Skeletal muscle satellite cell (primary cell): Measurements from ENCODE around the gene U2AF1L4.
"Not testable (repeated sequence)": the region's sequence is repeated elsewhere in the genome, so short reads cannot be mapped to it uniquely, and the experiment has no call there.

Source experiments
- H3K27me3 ChIP-seq: 2 replicates; pipeline ENCODE4 v1.7.0; 2013; ENCODE audit warnings: low read length; ENCODE audit not compliant: control insufficient read depth, insufficient read depth
- H3K36me3 ChIP-seq: 2 replicates; pipeline ENCODE4 v1.7.0; 2013; ENCODE audit warnings: mild to moderate bottlenecking, control low read depth, low read length; ENCODE audit not compliant: insufficient read depth
- H3K4me1 ChIP-seq: 2 replicates; pipeline ENCODE4 v1.7.0; 2013; ENCODE audit warnings: low read length; ENCODE audit not compliant: control insufficient read depth, insufficient read depth
- H3K4me2 ChIP-seq: 2 replicates; pipeline ENCODE4 v1.7.0; 2013; ENCODE audit warnings: mild to moderate bottlenecking, low read length
- H3K4me3 ChIP-seq: 2 replicates; pipeline ENCODE4 v1.7.0; 2013; ENCODE audit warnings: low read length
- H3K9ac ChIP-seq: 2 replicates; pipeline ENCODE4 v1.7.0; 2013; ENCODE audit warnings: mild to moderate bottlenecking, low read depth, low read length, moderate library complexity
- H3K9me3 ChIP-seq: replicated peaks from 2 replicates; pipeline ENCODE4 v1.7.0; 2013; ENCODE audit warnings: mild to moderate bottlenecking, control low read depth, low read length

The U2AF1L4 gene

GRCh38 chr19:35777086-35777841 is 32.0 kb upstream of the U2AF1L4 start:
- Histone ChIP-seq H3K36me3 (peaks cover 3% of the 10 kb centered on the region), H3K27me3 (no peaks in the 10 kb centered on the region), H3K9ac (no peak overlapping the region)

GRCh38 chr19:35776102-35776788 is 31.0 kb upstream of the U2AF1L4 start:
- H3K27me3 ChIP-seq, result no peaks in the 10 kb centered on the region
- no peaks in the 10 kb centered on the region for H3K9me3 ChIP-seq
- peaks cover 3% of the 10 kb centered on the region for H3K36me3 ChIP-seq
- peaks cover 9% of the 10 kb centered on the region for H3K4me1 ChIP-seq
- peak overlapping the region; percentile 89 for H3K4me2 ChIP-seq
- peak overlapping the region; percentile 79 for H3K9ac ChIP-seq
- peak overlapping the region; percentile 78 for H3K4me3 ChIP-seq

More at GRCh38 chr19:35777086-35777841, 32.0 kb upstream of the U2AF1L4 start:
- Histone ChIP-seq H3K4me2 (no peak overlapping the region), H3K9me3 (no peaks in the 10 kb centered on the region), H3K4me3 (no peak overlapping the region), H3K4me1 (peaks cover 9% of the 10 kb centered on the region)

GRCh38 chr19:35775298-35776101 is 30.3 kb upstream of the U2AF1L4 start, which contains the start of gene ARHGAP33:
Gene ARHGAP33, plus strand, starts transcription at chr19:35775564. Its CDS starts 95 bp downstream, at chr19:35775659.
- H3K9me3 ChIP-seq, result no peaks in the 10 kb centered on the region
- no peaks in the 10 kb centered on the region for H3K27me3 ChIP-seq
- H3K4me3 ChIP-seq, result peak within 1 kb of the TSS; percentile 78
- H3K4me1 ChIP-seq, result peaks cover 9% of the 10 kb centered on the region
- H3K36me3 ChIP-seq, result peaks cover 3% of the 10 kb centered on the region
- H3K4me2 ChIP-seq, result peak within 1 kb of the TSS; percentile 89
- H3K9ac ChIP-seq, result peak within 1 kb of the TSS; percentile 79

- peak overlapping the region; percentile 87 for H3K4me2 ChIP-seq
- H3K9me3 ChIP-seq, result no peaks in the 10 kb centered on the region
- peak overlapping the region; percentile 66 for H3K4me3 ChIP-seq
- no peak overlapping the region for H3K9ac ChIP-seq
- no peaks in the 10 kb centered on the region for H3K27me3 ChIP-seq
- peaks cover 1% of the 10 kb centered on the region for H3K36me3 ChIP-seq
- H3K4me1 ChIP-seq, result peaks cover 9% of the 10 kb centered on the region
These were observed 29.8 kb upstream of the U2AF1L4 start for GRCh38 chr19:35775046-35775297.

GRCh38 chr19:35774274-35775045 is 29.2 kb upstream of the U2AF1L4 start:
- H3K36me3 ChIP-seq, result no peaks in the 10 kb centered on the region
- H3K4me3 ChIP-seq, result peak overlapping the region; percentile 66
- H3K9me3 ChIP-seq, result no peaks in the 10 kb centered on the region
- peaks cover 9% of the 10 kb centered on the region for H3K4me1 ChIP-seq
- no peaks in the 10 kb centered on the region for H3K27me3 ChIP-seq
- H3K4me2 ChIP-seq, result peak overlapping the region; percentile 87
- no peak overlapping the region for H3K9ac ChIP-seq

- Histone ChIP-seq H3K9ac (no peak overlapping the region), H3K9me3 (no peaks in the 10 kb centered on the region), H3K36me3 (peaks cover 4% of the 10 kb centered on the region), H3K27me3 (no peaks in the 10 kb centered on the region), H3K4me1 (peaks cover 9% of the 10 kb centered on the region), H3K4me3 (no peak overlapping the region), H3K4me2 (no peak overlapping the region)
These were observed 28.0 kb upstream of the U2AF1L4 start for GRCh38 chr19:35773020-35773806.

- not testable (repeated sequence) for H3K4me3 ChIP-seq, H3K4me1 ChIP-seq, H3K27me3 ChIP-seq, H3K9me3 ChIP-seq, H3K36me3 ChIP-seq, H3K4me2 ChIP-seq, H3K9ac ChIP-seq
These were observed 27.1 kb upstream of the U2AF1L4 start for GRCh38 chr19:35772362-35772761.

- no peak overlapping the region for H3K9ac ChIP-seq
- H3K36me3 ChIP-seq, result peaks cover 19% of the 10 kb centered on the region
These were observed 22.8 kb upstream of the U2AF1L4 start for GRCh38 chr19:35768082-35768421.

GRCh38 chr19:35767288-35768081 is 22.3 kb upstream of the U2AF1L4 start:
- no peaks in the 10 kb centered on the region for H3K27me3 ChIP-seq
- no peaks in the 10 kb centered on the region for H3K4me1 ChIP-seq
- peaks cover 19% of the 10 kb centered on the region for H3K36me3 ChIP-seq
- no peak overlapping the region for H3K9ac ChIP-seq
- no peaks in the 10 kb centered on the region for H3K9me3 ChIP-seq
- H3K4me3 ChIP-seq, result no peak overlapping the region
- no peak overlapping the region for H3K4me2 ChIP-seq

More at GRCh38 chr19:35768082-35768421, 22.8 kb upstream of the U2AF1L4 start:
- H3K4me1 ChIP-seq, result no peaks in the 10 kb centered on the region
- no peaks in the 10 kb centered on the region for H3K9me3 ChIP-seq
- no peaks in the 10 kb centered on the region for H3K27me3 ChIP-seq
- H3K4me2 ChIP-seq, result no peak overlapping the region
- H3K4me3 ChIP-seq, result no peak overlapping the region

- Histone ChIP-seq H3K36me3 (peaks cover 25% of the 10 kb centered on the region), H3K9ac (no peak overlapping the region), H3K4me2 (no peak overlapping the region), H3K4me1 (no peaks in the 10 kb centered on the region), H3K27me3 (no peaks in the 10 kb centered on the region), H3K9me3 (no peaks in the 10 kb centered on the region), H3K4me3 (no peak overlapping the region)
These were observed 21.4 kb upstream of the U2AF1L4 start for GRCh38 chr19:35766571-35767104.
